Mesenchymal stem cell (in vitro differentiated cells and primary cell): Measurements from ENCODE around the gene TUBAL3.

Source experiments
- DNase-seq: peaks from one replicate; pipeline ENCODE4 v3.0.0-alpha.2; 2013
- H2AFZ ChIP-seq: one replicate; pipeline ENCODE4 v1.6.1; 2013; ENCODE audit warnings: low read depth, mild to moderate bottlenecking, control low read depth, inconsistent platforms, low read length, moderate library complexity
- H2AK5ac ChIP-seq: 2 replicates; pipeline ENCODE4 v1.6.1; 2013; ENCODE audit warnings: low read length, moderate library complexity, mild to moderate bottlenecking, inconsistent platforms; ENCODE audit not compliant: severe bottlenecking
- H2BK120ac ChIP-seq: one replicate; pipeline ENCODE4 v1.6.1; 2013; ENCODE audit warnings: low read depth, mild to moderate bottlenecking, inconsistent platforms, low read length, moderate library complexity
- H2BK12ac ChIP-seq, 2 experiments: one replicate each; pipeline ENCODE4 v1.6.1; 2013; ENCODE audit warnings: inconsistent platforms in 2 of 2, low read length in 2 of 2, mild to moderate bottlenecking in 2 of 2, moderate library complexity in 2 of 2, control low read depth in 1 of 2
- H2BK15ac ChIP-seq: one replicate; pipeline ENCODE4 v1.6.1; 2013; ENCODE audit warnings: mild to moderate bottlenecking, low read depth, inconsistent platforms; ENCODE audit not compliant: poor library complexity, severe bottlenecking
- H2BK5ac ChIP-seq: 2 replicates; pipeline ENCODE4 v1.6.1; 2013; ENCODE audit warnings: low read depth, mild to moderate bottlenecking, low read length, control low read depth, inconsistent platforms; ENCODE audit not compliant: poor library complexity, severe bottlenecking
- H3K14ac ChIP-seq, 2 experiments: one replicate each; pipeline ENCODE4 v1.6.1; 2013; ENCODE audit warnings: inconsistent platforms in 2 of 2, low read length in 2 of 2, control low read depth in 1 of 2, mild to moderate bottlenecking in 1 of 2, moderate library complexity in 1 of 2
- H3K18ac ChIP-seq, 2 experiments: one replicate each; pipeline ENCODE4 v1.6.1; 2013; ENCODE audit warnings: inconsistent platforms in 2 of 2, low read length in 2 of 2, control low read depth in 1 of 2, low read depth in 1 of 2, mild to moderate bottlenecking in 1 of 2
- H3K23ac ChIP-seq, 2 experiments: one replicate each; pipeline ENCODE4 v1.6.1; 2013; ENCODE audit warnings: inconsistent platforms in 2 of 2, low read length in 2 of 2, mild to moderate bottlenecking in 2 of 2, moderate library complexity in 2 of 2, control low read depth in 1 of 2
- H3K27ac ChIP-seq: 2 replicates; pipeline ENCODE4 v1.5.1; 2013; ENCODE audit warnings: mild to moderate bottlenecking, moderate library complexity, low read length, control low read depth, inconsistent platforms; ENCODE audit not compliant: poor library complexity, severe bottlenecking
- H3K27me3 ChIP-seq, 2 experiments: 2 replicates each; pipeline versions ENCODE4 v1.6.1 to v1.7.0; 2013; ENCODE audit warnings: low read length in 2 of 2, mild to moderate bottlenecking in 2 of 2, moderate library complexity in 2 of 2, control low read depth in 1 of 2, inconsistent platforms in 1 of 2; ENCODE audit not compliant: control insufficient read depth in 1 of 2, insufficient read depth in 1 of 2
- H3K36me3 ChIP-seq, 2 experiments: 2 replicates each; pipeline versions ENCODE4 v1.6.1 to v1.7.0; 2013; ENCODE audit warnings: low read length in 2 of 2, control low read depth in 1 of 2, inconsistent platforms in 1 of 2, low read depth in 1 of 2, mild to moderate bottlenecking in 1 of 2; ENCODE audit not compliant: insufficient read depth in 2 of 2, control insufficient read depth in 1 of 2
- H3K4ac ChIP-seq, 2 experiments: one replicate each; pipeline ENCODE4 v1.6.1; 2013; ENCODE audit warnings: inconsistent platforms in 2 of 2, low read length in 2 of 2, mild to moderate bottlenecking in 2 of 2, moderate library complexity in 2 of 2, control low read depth in 1 of 2, low read depth in 1 of 2
- H3K4me1 ChIP-seq: 2 replicates; pipeline ENCODE4 v1.6.1; 2013; ENCODE audit warnings: low read depth, low read length, control low read depth; ENCODE audit not compliant: control insufficient read depth, insufficient read depth
- H3K4me2 ChIP-seq: 2 replicates; pipeline ENCODE4 v1.6.1; 2013; ENCODE audit warnings: low read length, mild to moderate bottlenecking, inconsistent platforms; ENCODE audit not compliant: poor library complexity, severe bottlenecking
- H3K4me3 ChIP-seq, 2 experiments: 2 replicates each; pipeline versions ENCODE4 v1.5.1 to v1.7.0; 2013; ENCODE audit warnings: low read length in 2 of 2, mild to moderate bottlenecking in 2 of 2, control low read depth in 1 of 2, low read depth in 1 of 2; ENCODE audit not compliant: insufficient read depth in 1 of 2
- H3K79me1 ChIP-seq: replicated peaks from 2 replicates; pipeline ENCODE4 v1.6.1; 2013; ENCODE audit warnings: mild to moderate bottlenecking, control low read depth, low read length, inconsistent platforms; ENCODE audit not compliant: poor library complexity, severe bottlenecking
- H3K9ac ChIP-seq: 2 replicates; pipeline ENCODE4 v1.7.0; 2013; ENCODE audit warnings: mild to moderate bottlenecking, low read length, moderate library complexity
- H3K9me3 ChIP-seq: 2 replicates; pipeline ENCODE4 v1.7.0; 2013; ENCODE audit warnings: mild to moderate bottlenecking, low read length; ENCODE audit not compliant: control insufficient read depth
- H4K8ac ChIP-seq: one replicate; pipeline ENCODE4 v1.6.1; 2013; ENCODE audit warnings: inconsistent platforms, mild to moderate bottlenecking, low read length, moderate library complexity
- H4K91ac ChIP-seq: one replicate; pipeline ENCODE4 v1.6.1; 2013; ENCODE audit warnings: mild to moderate bottlenecking, low read length, inconsistent platforms
- WGBS: methylation state at CpG from one replicate; pipeline ENCODE4 v1.1.7; 2013; ENCODE audit warnings: mixed read lengths; 5-methylcytosine and 5-hydroxymethylcytosine counted together

Gene TUBAL3

GRCh38 chr10:5399332-5399731 is 5.3 kb downstream of the TUBAL3 start:
- no peaks in the 10 kb centered on the region for H3K4me1 ChIP-seq
- no peaks in the 10 kb centered on the region for H3K79me1 ChIP-seq
- H2BK5ac ChIP-seq, result no peak overlapping the region
- no peak overlapping the region for H2BK12ac ChIP-seq
- H2AK5ac ChIP-seq, result no peak overlapping the region
- H3K9ac ChIP-seq, result no peak overlapping the region
- peaks cover 5 to 9% of the 10 kb centered on the region in 2 experiments for H3K27me3 ChIP-seq
- no peak overlapping the region for H3K18ac ChIP-seq
- H2BK120ac ChIP-seq, result no peak overlapping the region
- H4K8ac ChIP-seq, result no peak overlapping the region
- WGBS, result 81% methylated on average over 5 of the region's 6 CpGs
- no peak overlapping the region for H2BK15ac ChIP-seq
- no peak overlapping the region for H3K4ac ChIP-seq
- no peak overlapping the region for H3K23ac ChIP-seq
- H3K9me3 ChIP-seq, result peaks cover 7% of the 10 kb centered on the region
- no peak for DNase-seq
- no peak overlapping the region for H3K4me2 ChIP-seq
- H3K36me3 ChIP-seq, result no peaks in the 10 kb centered on the region
- H3K4me3 ChIP-seq, result no peak overlapping the region
- no peak overlapping the region for H2AFZ ChIP-seq
- H3K14ac ChIP-seq, result no peak overlapping the region
- H3K27ac ChIP-seq, result no peak overlapping the region
- H4K91ac ChIP-seq, result no peak overlapping the region

- WGBS, result 87% methylated on average over 5 of the region's 12 CpGs
- H4K8ac ChIP-seq, result no peak overlapping the region
- H2AK5ac ChIP-seq, result no peak overlapping the region
- no peak overlapping the region for H3K9ac ChIP-seq
- peaks cover 32% of the 10 kb centered on the region for H3K9me3 ChIP-seq
- H3K18ac ChIP-seq, result no peak overlapping the region
- H3K79me1 ChIP-seq, result no peaks in the 10 kb centered on the region
- H2BK5ac ChIP-seq, result no peak overlapping the region
- H3K27ac ChIP-seq, result no peak overlapping the region
- no peak overlapping the region for H3K4me2 ChIP-seq
- no peak overlapping the region for H3K4ac ChIP-seq
- H3K36me3 ChIP-seq, result no peaks in the 10 kb centered on the region
- no peak overlapping the region for H3K14ac ChIP-seq
- no peak overlapping the region for H2AFZ ChIP-seq
- no peak for DNase-seq
- no peak overlapping the region for H2BK12ac ChIP-seq
- no peak overlapping the region for H2BK120ac ChIP-seq
- H3K23ac ChIP-seq, result no peak overlapping the region
- H4K91ac ChIP-seq, result no peak overlapping the region
- peaks cover 0 to 5% of the 10 kb centered on the region in 2 experiments for H3K27me3 ChIP-seq
- H3K4me3 ChIP-seq, result no peak overlapping the region
- no peaks in the 10 kb centered on the region for H3K4me1 ChIP-seq
- no peak overlapping the region for H2BK15ac ChIP-seq
Observed at GRCh38 chr10:5396556-5397300, 7.9 kb downstream of the TUBAL3 start.

GRCh38 chr10:5395168-5395567 is 9.5 kb downstream of the TUBAL3 start:
- Histone ChIP-seq H3K4me2 (no peak overlapping the region), H3K14ac (no peak overlapping the region), H2AK5ac (no peak overlapping the region), H2BK120ac (no peak overlapping the region), H2AFZ (no peak overlapping the region), H2BK5ac (no peak overlapping the region), H2BK15ac (no peak overlapping the region), H3K9ac (no peak overlapping the region), H3K36me3 (no peaks in the 10 kb centered on the region), H4K8ac (no peak overlapping the region), H3K4ac (no peak overlapping the region), H4K91ac (no peak overlapping the region), H3K23ac (no peak overlapping the region), H3K27ac (no peak overlapping the region), H3K18ac (no peak overlapping the region), H3K4me1 (no peaks in the 10 kb centered on the region), H2BK12ac (no peak overlapping the region), H3K27me3 (peaks cover 0 to 5% of the 10 kb centered on the region in 2 experiments), H3K79me1 (no peaks in the 10 kb centered on the region), H3K9me3 (peaks cover 47% of the 10 kb centered on the region), H3K4me3 (no peak overlapping the region)
- no peak for DNase-seq
- 93% methylated on average over 18 of the region's 18 CpGs for WGBS

GRCh38 chr10:5393529-5393928 is 11.1 kb downstream of the TUBAL3 start:
- WGBS, result 91% methylated on average over 14 of the region's 14 CpGs
- Histone ChIP-seq H3K4me1 (no peaks in the 10 kb centered on the region), H2BK120ac (no peak overlapping the region), H4K8ac (no peak overlapping the region), H3K4ac (no peak overlapping the region), H3K18ac (no peak overlapping the region), H2BK15ac (no peak overlapping the region), H3K23ac (no peak overlapping the region), H3K9me3 (peaks cover 63% of the 10 kb centered on the region), H3K79me1 (no peaks in the 10 kb centered on the region), H3K36me3 (no peaks in the 10 kb centered on the region), H3K27ac (no peak overlapping the region), H3K27me3 (peaks cover 0 to 5% of the 10 kb centered on the region in 2 experiments), H2BK12ac (no peak overlapping the region), H3K4me2 (no peak overlapping the region), H3K14ac (no peak overlapping the region), H2AFZ (no peak overlapping the region), H3K4me3 (no peak overlapping the region), H3K9ac (no peak overlapping the region), H4K91ac (peak overlapping the region; percentile 28), H2BK5ac (no peak overlapping the region), H2AK5ac (no peak overlapping the region)
- DNase-seq, result no peak
